ENCODE measurements around the gene CNIH4.
A peak's percentile ranks its signal among the peaks of the same experiment; 100 is the strongest.

Gene CNIH4

GRCh38 chr1:224331326-224331725 lies 25.4 kb upstream of the CNIH4 start:
- H3K79me2 ChIP-seq (ENCODE audit: control insufficient read depth, insufficient read depth, low read length): peaks cover 25% of the 10 kb centered on the region
- H2AK5ac ChIP-seq (ENCODE audit: low read length): no peak overlapping the region
- no peak overlapping the region for H3K4ac ChIP-seq (ENCODE audit: low read depth, low read length)
- no peaks in the 10 kb centered on the region for H3K27me3 ChIP-seq (ENCODE audit: insufficient read depth, low read length, poor library complexity)
- no peak overlapping the region for H3K56ac ChIP-seq (ENCODE audit: low read length)
- no peak overlapping the region for H2BK120ac ChIP-seq (ENCODE audit: low read depth, low read length)
- no peak overlapping the region for H4K5ac ChIP-seq (ENCODE audit: low read length)
- H3K4me1 ChIP-seq (ENCODE audit: control insufficient read depth, low read depth, low read length): no peaks in the 10 kb centered on the region
- H4K8ac ChIP-seq (ENCODE audit: low read depth, low read length): no peak overlapping the region
- H3K27ac ChIP-seq (ENCODE audit: low read depth, low read length): no peak overlapping the region
- WGBS (ENCODE audit: extremely low coverage, insufficient coverage, low lambda C conversion rate): no CpG with 5 or more reads among the region's 2 CpGs
- no peaks in the 10 kb centered on the region for H3K36me3 ChIP-seq (ENCODE audit: control insufficient read depth, insufficient read depth, low read length)
- no peak overlapping the region for H2BK5ac ChIP-seq (ENCODE audit: low read length)
- H3K4me2 ChIP-seq (ENCODE audit: low read length): no peak overlapping the region
- H3K4me3 ChIP-seq (ENCODE audit: low read length): no peak overlapping the region
- H3K18ac ChIP-seq (ENCODE audit: low read length): no peak overlapping the region
- no peak overlapping the region for H2BK15ac ChIP-seq (replicated peaks; ENCODE audit: low read depth)
- H3K9ac ChIP-seq (ENCODE audit: low read length): no peak overlapping the region
- H3K23ac ChIP-seq (ENCODE audit: low read length): no peak overlapping the region
- no peak for DNase-seq
- H3K79me1 ChIP-seq (ENCODE audit: low read length): peaks cover 8% of the 10 kb centered on the region

- WGBS (ENCODE audit: extremely low coverage, insufficient coverage, low lambda C conversion rate): no CpG with 5 or more reads among the region's 2 CpGs
- no peak overlapping the region for H2BK15ac ChIP-seq (replicated peaks; ENCODE audit: low read depth)
- H3K79me1 ChIP-seq (ENCODE audit: low read length): peaks cover 8% of the 10 kb centered on the region
- H3K23ac ChIP-seq (ENCODE audit: low read length): no peak overlapping the region
- H3K4me3 ChIP-seq (ENCODE audit: low read length): no peak overlapping the region
- H2BK120ac ChIP-seq (ENCODE audit: low read depth, low read length): no peak overlapping the region
- H3K4me2 ChIP-seq (ENCODE audit: low read length): no peak overlapping the region
- H3K18ac ChIP-seq (ENCODE audit: low read length): no peak overlapping the region
- H2BK5ac ChIP-seq (ENCODE audit: low read length): no peak overlapping the region
- H3K56ac ChIP-seq (ENCODE audit: low read length): no peak overlapping the region
- DNase-seq: no peak
- no peak overlapping the region for H3K27ac ChIP-seq (ENCODE audit: low read depth, low read length)
- no peak overlapping the region for H2AK5ac ChIP-seq (ENCODE audit: low read length)
- no peaks in the 10 kb centered on the region for H3K4me1 ChIP-seq (ENCODE audit: control insufficient read depth, low read depth, low read length)
- H3K4ac ChIP-seq (ENCODE audit: low read depth, low read length): no peak overlapping the region
- H4K8ac ChIP-seq (ENCODE audit: low read depth, low read length): no peak overlapping the region
- H3K27me3 ChIP-seq (ENCODE audit: insufficient read depth, low read length, poor library complexity): no peaks in the 10 kb centered on the region
- peaks cover 23% of the 10 kb centered on the region for H3K79me2 ChIP-seq (ENCODE audit: control insufficient read depth, insufficient read depth, low read length)
- H4K5ac ChIP-seq (ENCODE audit: low read length): no peak overlapping the region
- no peak overlapping the region for H3K9ac ChIP-seq (ENCODE audit: low read length)
- no peaks in the 10 kb centered on the region for H3K36me3 ChIP-seq (ENCODE audit: control insufficient read depth, insufficient read depth, low read length)
Measured at GRCh38 chr1:224331824-224332223, 24.9 kb upstream of the CNIH4 start.

GRCh38 chr1:224333309-224333926 lies 23.3 kb upstream of the CNIH4 start:
- H3K4me3 ChIP-seq (ENCODE audit: low read length): no peak overlapping the region
- H4K5ac ChIP-seq (ENCODE audit: low read length): no peak overlapping the region
- H2BK5ac ChIP-seq (ENCODE audit: low read length): no peak overlapping the region
- no peaks in the 10 kb centered on the region for H3K27me3 ChIP-seq (ENCODE audit: insufficient read depth, low read length, poor library complexity)
- no peak overlapping the region for H3K4ac ChIP-seq (ENCODE audit: low read depth, low read length)
- no peak overlapping the region for H3K27ac ChIP-seq (ENCODE audit: low read depth, low read length)
- H3K79me2 ChIP-seq (ENCODE audit: control insufficient read depth, insufficient read depth, low read length): peaks cover 15% of the 10 kb centered on the region
- no CpG with 5 or more reads among the region's 3 CpGs for WGBS (ENCODE audit: extremely low coverage, insufficient coverage, low lambda C conversion rate)
- no peak overlapping the region for H2BK15ac ChIP-seq (replicated peaks; ENCODE audit: low read depth)
- no peak overlapping the region for H2AK5ac ChIP-seq (ENCODE audit: low read length)
- H3K56ac ChIP-seq (ENCODE audit: low read length): no peak overlapping the region
- H3K36me3 ChIP-seq (ENCODE audit: control insufficient read depth, insufficient read depth, low read length): no peaks in the 10 kb centered on the region
- H3K9ac ChIP-seq (ENCODE audit: low read length): no peak overlapping the region
- peak; percentile 60 for DNase-seq
- no peak overlapping the region for H2BK120ac ChIP-seq (ENCODE audit: low read depth, low read length)
- H3K23ac ChIP-seq (ENCODE audit: low read length): no peak overlapping the region
- peaks cover 6% of the 10 kb centered on the region for H3K79me1 ChIP-seq (ENCODE audit: low read length)
- no peak overlapping the region for H4K8ac ChIP-seq (ENCODE audit: low read depth, low read length)
- no peaks in the 10 kb centered on the region for H3K4me1 ChIP-seq (ENCODE audit: control insufficient read depth, low read depth, low read length)
- no peak overlapping the region for H3K4me2 ChIP-seq (ENCODE audit: low read length)
- H3K18ac ChIP-seq (ENCODE audit: low read length): no peak overlapping the region

- no peak overlapping the region for H2BK5ac ChIP-seq (ENCODE audit: low read length)
- H4K8ac ChIP-seq (ENCODE audit: low read depth, low read length): no peak overlapping the region
- H3K27ac ChIP-seq (ENCODE audit: low read depth, low read length): no peak overlapping the region
- no peak overlapping the region for H3K9ac ChIP-seq (ENCODE audit: low read length)
- no peaks in the 10 kb centered on the region for H3K4me1 ChIP-seq (ENCODE audit: control insufficient read depth, low read depth, low read length)
- no peak overlapping the region for H3K4me3 ChIP-seq (ENCODE audit: low read length)
- H2BK15ac ChIP-seq (replicated peaks; ENCODE audit: low read depth): no peak overlapping the region
- H3K23ac ChIP-seq (ENCODE audit: low read length): no peak overlapping the region
- no peaks in the 10 kb centered on the region for H3K36me3 ChIP-seq (ENCODE audit: control insufficient read depth, insufficient read depth, low read length)
- peaks cover 7% of the 10 kb centered on the region for H3K79me2 ChIP-seq (ENCODE audit: control insufficient read depth, insufficient read depth, low read length)
- no peak overlapping the region for H3K4ac ChIP-seq (ENCODE audit: low read depth, low read length)
- no peak overlapping the region for H4K5ac ChIP-seq (ENCODE audit: low read length)
- H3K56ac ChIP-seq (ENCODE audit: low read length): no peak overlapping the region
- H2BK120ac ChIP-seq (ENCODE audit: low read depth, low read length): no peak overlapping the region
- no CpG with 5 or more reads among the region's 5 CpGs for WGBS (ENCODE audit: extremely low coverage, insufficient coverage, low lambda C conversion rate)
- DNase-seq: no peak
- H2AK5ac ChIP-seq (ENCODE audit: low read length): no peak overlapping the region
- peaks cover 3% of the 10 kb centered on the region for H3K79me1 ChIP-seq (ENCODE audit: low read length)
- no peak overlapping the region for H3K18ac ChIP-seq (ENCODE audit: low read length)
- H3K27me3 ChIP-seq (ENCODE audit: insufficient read depth, low read length, poor library complexity): no peaks in the 10 kb centered on the region
- H3K4me2 ChIP-seq (ENCODE audit: low read length): no peak overlapping the region
Measured at GRCh38 chr1:224333939-224334786, 22.5 kb upstream of the CNIH4 start.

GRCh38 chr1:224338150-224338838 lies 18.4 kb upstream of the CNIH4 start:
- no peaks in the 10 kb centered on the region for H3K79me1 ChIP-seq (ENCODE audit: low read length)
- H3K56ac ChIP-seq (ENCODE audit: low read length): no peak overlapping the region
- no peak overlapping the region for H2AK5ac ChIP-seq (ENCODE audit: low read length)
- no peak overlapping the region for H3K4ac ChIP-seq (ENCODE audit: low read depth, low read length)
- H2BK15ac ChIP-seq (replicated peaks; ENCODE audit: low read depth): no peak overlapping the region
- no peaks in the 10 kb centered on the region for H3K4me1 ChIP-seq (ENCODE audit: control insufficient read depth, low read depth, low read length)
- no CpG with 5 or more reads among the region's 4 CpGs for WGBS (ENCODE audit: extremely low coverage, insufficient coverage, low lambda C conversion rate)
- no peak overlapping the region for H3K4me2 ChIP-seq (ENCODE audit: low read length)
- H3K18ac ChIP-seq (ENCODE audit: low read length): no peak overlapping the region
- no peak overlapping the region for H3K27ac ChIP-seq (ENCODE audit: low read depth, low read length)
- no peaks in the 10 kb centered on the region for H3K27me3 ChIP-seq (ENCODE audit: insufficient read depth, low read length, poor library complexity)
- no peak overlapping the region for H4K5ac ChIP-seq (ENCODE audit: low read length)
- no peak overlapping the region for H3K9ac ChIP-seq (ENCODE audit: low read length)
- H3K79me2 ChIP-seq (ENCODE audit: control insufficient read depth, insufficient read depth, low read length): no peaks in the 10 kb centered on the region
- H2BK5ac ChIP-seq (ENCODE audit: low read length): no peak overlapping the region
- no peak overlapping the region for H4K8ac ChIP-seq (ENCODE audit: low read depth, low read length)
- H3K4me3 ChIP-seq (ENCODE audit: low read length): no peak overlapping the region
- peak; percentile 17 for DNase-seq
- no peaks in the 10 kb centered on the region for H3K36me3 ChIP-seq (ENCODE audit: control insufficient read depth, insufficient read depth, low read length)
- no peak overlapping the region for H3K23ac ChIP-seq (ENCODE audit: low read length)
- no peak overlapping the region for H2BK120ac ChIP-seq (ENCODE audit: low read depth, low read length)

Measured in mesendoderm (in vitro differentiated cells).